Gastroesophageal sphincter (tissue), 3 donors: ENCODE measurements around the gene MYO1H.

Experiments used
- POLR2A ChIP-seq, 2 donors: fragments of 450-650 bp; IDR thresholded peaks; one replicate each; pipeline ENCODE4 v1.6.1; 2017; ENCODE audit warnings: antibody characterized with exemption in 2 of 2, mild to moderate bottlenecking in 2 of 2, moderate library complexity in 1 of 2
- POLR2AphosphoS5 ChIP-seq: sonication (generic); formaldehyde crosslinking; IDR thresholded peaks from one replicate; pipeline ENCODE4 v1.6.1; 2017; ENCODE audit warnings: antibody characterized with exemption
- TF ChIP-seq, protein P1 (sequence below), 4 experiments: fragments of 200-600 bp in 2 of 4; fragments of 450-650 bp in 2 of 4; sonication (generic) in 1 of 4; IDR thresholded peaks; one replicate each; pipeline ENCODE4 v1.5.1; 2017 to 2019; ENCODE audit warnings: antibody characterized with exemption in 4 of 4, mild to moderate bottlenecking in 2 of 4, moderate library complexity in 2 of 4

DNA sequence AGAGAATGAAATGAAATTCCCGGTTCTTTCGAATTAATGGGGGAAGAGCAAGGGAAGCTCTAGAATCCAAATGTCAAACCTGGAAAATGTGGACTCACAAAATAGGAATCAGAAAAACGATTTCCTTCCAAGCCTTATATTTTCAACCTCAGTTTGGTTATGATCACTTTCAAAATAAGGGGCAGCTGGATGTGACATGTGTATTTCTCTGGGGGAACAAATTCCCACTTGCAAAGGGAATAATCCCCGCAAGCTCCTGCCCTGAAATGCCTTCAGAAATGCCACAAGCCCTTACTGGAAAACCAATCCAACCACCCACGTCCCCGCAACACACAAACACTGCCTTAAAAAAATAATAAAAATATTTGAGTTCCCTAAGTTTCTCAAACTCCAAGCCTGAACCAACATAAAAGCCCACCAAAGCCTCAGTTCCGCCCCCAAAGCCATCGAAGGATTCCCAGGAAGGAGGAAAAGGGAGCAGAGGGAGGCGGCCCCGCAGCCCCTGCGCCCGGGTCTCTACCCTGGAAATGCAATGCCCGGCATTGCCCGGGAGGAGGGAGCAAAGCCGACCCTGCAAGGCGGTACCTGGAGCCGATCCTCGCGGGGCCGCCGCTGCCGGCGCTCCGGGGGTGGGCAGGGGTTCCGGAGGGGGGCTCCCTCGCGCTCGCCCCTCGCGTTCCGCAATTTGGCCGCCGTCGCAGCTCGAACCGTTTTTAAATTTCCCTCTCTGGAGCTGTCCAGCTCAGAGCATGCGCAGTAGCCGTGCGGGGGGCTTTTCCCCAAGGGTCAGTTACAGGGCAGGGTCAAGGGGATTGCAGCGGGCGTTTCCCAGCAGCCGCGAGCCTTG, 38.9 kb upstream of the MYO1H start, which contains the start of gene FOXN4:
- TF ChIP-seq, protein P1, sequence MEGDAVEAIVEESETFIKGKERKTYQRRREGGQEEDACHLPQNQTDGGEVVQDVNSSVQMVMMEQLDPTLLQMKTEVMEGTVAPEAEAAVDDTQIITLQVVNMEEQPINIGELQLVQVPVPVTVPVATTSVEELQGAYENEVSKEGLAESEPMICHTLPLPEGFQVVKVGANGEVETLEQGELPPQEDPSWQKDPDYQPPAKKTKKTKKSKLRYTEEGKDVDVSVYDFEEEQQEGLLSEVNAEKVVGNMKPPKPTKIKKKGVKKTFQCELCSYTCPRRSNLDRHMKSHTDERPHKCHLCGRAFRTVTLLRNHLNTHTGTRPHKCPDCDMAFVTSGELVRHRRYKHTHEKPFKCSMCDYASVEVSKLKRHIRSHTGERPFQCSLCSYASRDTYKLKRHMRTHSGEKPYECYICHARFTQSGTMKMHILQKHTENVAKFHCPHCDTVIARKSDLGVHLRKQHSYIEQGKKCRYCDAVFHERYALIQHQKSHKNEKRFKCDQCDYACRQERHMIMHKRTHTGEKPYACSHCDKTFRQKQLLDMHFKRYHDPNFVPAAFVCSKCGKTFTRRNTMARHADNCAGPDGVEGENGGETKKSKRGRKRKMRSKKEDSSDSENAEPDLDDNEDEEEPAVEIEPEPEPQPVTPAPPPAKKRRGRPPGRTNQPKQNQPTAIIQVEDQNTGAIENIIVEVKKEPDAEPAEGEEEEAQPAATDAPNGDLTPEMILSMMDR (IDR thresholded peaks at IDR 0.05): no peak
- no peak for TF ChIP-seq POLR2A (IDR thresholded peaks at IDR 0.05)
- no peak for TF ChIP-seq POLR2AphosphoS5
